ENCODE data around the gene ZNF823. TPM values are rescaled to one million over a fixed set of nuclear protein-coding genes. Genes with fewer than 3 reads are reported as not detected.
"Not testable (repeated sequence)": the region's sequence is repeated elsewhere in the genome, so short reads cannot be mapped to it uniquely, and the experiment has no call there.

ZNF823 gene
- polyA plus RNA-seq, 1 of the 3 experiments (the other 2 are of a cell fraction) = 1.5 TPM

GRCh38 chr19:11776669-11777068, 37.9 kb upstream of the ZNF823 start:
- H3K4me2 ChIP-seq; DNase-seq; H3K27ac ChIP-seq (ENCODE audit: low read depth in 2 of 2, low read length in 1 of 2); H3F3A ChIP-seq (replicated peaks; ENCODE audit: insufficient read depth); POLR2A ChIA-PET; H3K27me3 ChIP-seq (ENCODE audit: insufficient read depth); H3K9me2 ChIP-seq; H3K9ac ChIP-seq; H3K4me3 ChIP-seq (ENCODE audit: low read depth in 2 of 2, low read length in 1 of 2); CTCF ChIA-PET; H3K4me1 ChIP-seq (ENCODE audit: control insufficient read depth in 1 of 2, insufficient read depth in 2 of 2, low read depth in 1 of 2, low read length in 1 of 2); H2AFZ ChIP-seq (ENCODE audit: low read depth); H4K20me1 ChIP-seq (ENCODE audit: insufficient read depth): not testable (repeated sequence)
- Histone ChIP-seq H3K79me2 (ENCODE audit: insufficient read depth) (peaks cover 12% of the 10 kb centered on the region), H3K9me3 (peaks cover 25% of the 10 kb centered on the region), H3K36me3 (replicated peaks in 1 of 2; ENCODE audit: control insufficient read depth in 1 of 2, insufficient read depth in 2 of 2, low read length in 1 of 2) (peaks cover 33 to 49% of the 10 kb centered on the region in 2 experiments)
- 84% methylated on average over 11 of the region's 11 CpGs for WGBS (ENCODE audit: low lambda C conversion rate)

GRCh38 chr19:11771520-11771919, 32.8 kb upstream of the ZNF823 start:
- H3K9ac ChIP-seq; H3K4me2 ChIP-seq; H4K20me1 ChIP-seq (ENCODE audit: insufficient read depth); H2AFZ ChIP-seq (ENCODE audit: low read depth); H3K27me3 ChIP-seq (ENCODE audit: insufficient read depth); H3K4me1 ChIP-seq (ENCODE audit: control insufficient read depth in 1 of 2, insufficient read depth in 2 of 2, low read depth in 1 of 2, low read length in 1 of 2); H3K9me3 ChIP-seq; H3K36me3 ChIP-seq (replicated peaks in 1 of 2; ENCODE audit: control insufficient read depth in 1 of 2, insufficient read depth in 2 of 2, low read length in 1 of 2); H3K4me3 ChIP-seq (ENCODE audit: low read depth in 2 of 2, low read length in 1 of 2); H3K9me2 ChIP-seq; H3K27ac ChIP-seq (ENCODE audit: low read depth in 2 of 2, low read length in 1 of 2); CTCF ChIA-PET; H3F3A ChIP-seq (replicated peaks; ENCODE audit: insufficient read depth); POLR2A ChIA-PET; DNase-seq: not testable (repeated sequence)
- peaks cover 48% of the 10 kb centered on the region for H3K79me2 ChIP-seq (ENCODE audit: insufficient read depth)
- 65% methylated on average over 3 of the region's 11 CpGs for WGBS (ENCODE audit: low lambda C conversion rate)

- DNase-seq = no peak
- H3K9ac ChIP-seq = no peak overlapping the region
- peaks cover 0 to 10% of the 10 kb centered on the region in 2 experiments; a peak in 1 of 4 replicates for H3K4me1 ChIP-seq (ENCODE audit: control insufficient read depth in 1 of 2, insufficient read depth in 2 of 2, low read depth in 1 of 2, low read length in 1 of 2)
- H3K79me2 ChIP-seq (ENCODE audit: insufficient read depth) = peaks cover 48% of the 10 kb centered on the region
- whole genome bisulfite sequencing (ENCODE audit: low lambda C conversion rate) = 93% methylated on average over 4 of the region's 4 CpGs
- no peaks in the 10 kb centered on the region for H4K20me1 ChIP-seq (ENCODE audit: insufficient read depth)
- H3K4me2 ChIP-seq = no peak overlapping the region
- H2AFZ ChIP-seq (ENCODE audit: low read depth) = no peak overlapping the region
- H3F3A ChIP-seq (replicated peaks; ENCODE audit: insufficient read depth) = no peaks in the 10 kb centered on the region
- CTCF ChIA-PET = interaction anchor here (1.2 kb wide), 1 partner anchor 187 kb away, joined by 4 read pairs; no protein-coding TSS in a partner anchor
- no peaks in the 10 kb centered on the region for H3K27me3 ChIP-seq (ENCODE audit: insufficient read depth)
- H3K4me3 ChIP-seq (ENCODE audit: low read depth in 2 of 2, low read length in 1 of 2) = no peak overlapping the region
- H3K36me3 ChIP-seq (replicated peaks in 1 of 2; ENCODE audit: control insufficient read depth in 1 of 2, insufficient read depth in 2 of 2, low read length in 1 of 2) = peaks cover 0 to 3% of the 10 kb centered on the region in 2 experiments
- H3K9me3 ChIP-seq = no peaks in the 10 kb centered on the region
- no peak overlapping the region for H3K27ac ChIP-seq (ENCODE audit: low read depth in 2 of 2, low read length in 1 of 2)
- H3K9me2 ChIP-seq = no peaks in the 10 kb centered on the region
- POLR2A ChIA-PET = no interaction called here
- TF ChIP-seq ELF1 (IDR thresholded peaks at IDR 0.05) (no peak), EZH2phosphoT487 (IDR thresholded peaks at IDR 0.05; ENCODE audit: borderline replicate concordance, low read depth) (no peak), FOXJ3 (CRISPR knock-in tag; IDR thresholded peaks at IDR 0.05) (no peak), REST (IDR thresholded peaks at IDR 0.05; ENCODE audit: low read depth, low read length) (no peak), MEF2A (IDR thresholded peaks at IDR 0.05; ENCODE audit: borderline replicate concordance, low read depth) (no peak), RFX5 (IDR thresholded peaks at IDR 0.05; ENCODE audit: low read length) (no peak), PBX3 (IDR thresholded peaks at IDR 0.05) (no peak)
Measured at GRCh38 chr19:11769995-11770394, 31.2 kb upstream of the ZNF823 start.
